PC-9 (cell line): ENCODE data around the gene TDRD7.

Experiments
- CTCF ChIP-seq: fragments of 200-600 bp; sonication (generic); conservative IDR thresholded peaks from 2 replicates; pipeline ENCODE4 v1.6.1; 2017; ENCODE audit warnings: mixed run types, antibody characterized with exemption, mild to moderate bottlenecking, moderate library complexity
- EZH2 ChIP-seq: fragments of 200-600 bp; sonication (generic); IDR thresholded peaks from 2 replicates; pipeline ENCODE4 v1.8.0; 2017; ENCODE audit warnings: antibody characterized with exemption, low read depth

DNA sequence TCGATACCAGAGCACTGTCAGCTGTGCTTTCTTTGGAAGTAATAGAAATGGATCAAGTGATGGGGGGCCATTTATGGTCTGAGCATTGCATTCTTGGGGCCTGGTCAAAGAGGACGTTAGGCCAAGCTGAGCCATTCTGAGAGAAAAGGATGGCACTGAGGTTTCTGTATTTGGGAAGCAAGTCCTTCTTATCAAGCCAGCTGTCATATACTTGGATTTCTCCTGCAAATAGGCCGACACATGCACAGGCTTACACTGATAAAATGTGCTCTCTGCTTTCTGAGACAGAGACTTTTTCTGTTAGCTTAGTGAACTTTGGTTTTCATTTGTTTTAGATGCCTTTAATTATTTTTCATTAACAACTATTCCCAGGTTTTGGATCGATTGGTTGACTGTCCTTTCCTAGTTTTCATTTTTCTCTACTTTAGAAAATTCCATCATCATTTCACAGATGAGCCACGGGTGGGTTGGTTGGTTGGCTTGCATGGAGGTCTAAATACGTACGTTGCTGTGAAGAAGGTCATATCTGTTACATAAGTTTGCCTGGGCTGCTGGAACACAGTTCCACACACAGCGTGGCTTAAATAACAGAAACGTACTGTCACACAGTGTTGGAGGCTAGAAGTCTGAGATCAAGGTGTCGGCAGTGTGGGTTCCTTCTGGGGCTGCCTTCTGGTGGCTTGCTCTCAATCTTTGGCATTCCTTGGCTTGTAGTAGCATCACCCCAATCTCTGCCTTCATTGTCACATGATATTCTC is 109.9 kb downstream of the TDRD7 start:
- TF ChIP-seq CTCF (no peak), EZH2 (no peak)
